ENCODE measurements around the gene CDKN2AIP. TPM values are rescaled to one million over a fixed set of nuclear protein-coding genes. Genes with fewer than 3 reads are reported as not detected.
"Not testable (repeated sequence)": the region's sequence is repeated elsewhere in the genome, so short reads cannot be mapped to it uniquely, and the experiment has no call there.

The CDKN2AIP gene
- polyA plus RNA-seq, 2 of the 4 experiments (the other 2 are of a cell fraction) = 9.1 to 12.4 TPM

DNA sequence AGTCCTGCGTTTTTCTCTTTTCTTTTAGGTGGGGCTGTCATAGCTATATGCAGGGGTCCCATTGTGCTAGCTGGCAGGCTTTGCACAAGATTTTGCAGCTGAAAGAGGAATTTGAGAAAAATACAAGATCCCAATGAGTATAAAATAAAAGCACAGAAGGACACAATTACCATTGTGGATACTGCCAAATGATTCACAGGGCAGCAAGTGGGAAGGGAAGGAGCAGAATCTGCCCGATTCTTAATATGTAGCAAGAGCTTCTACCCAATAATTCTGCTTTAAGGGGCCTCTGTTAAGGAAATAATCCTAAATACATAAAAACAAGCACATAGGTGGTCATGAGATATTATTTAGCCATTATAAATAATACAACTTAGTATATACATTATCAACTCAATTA, 34.5 kb downstream of the CDKN2AIP start:
- Histone ChIP-seq H3K9me3 (no peaks in the 10 kb centered on the region), H3K4me2 (no peak overlapping the region), H3K4me3 (no peak overlapping the region), H3K27ac (no peak overlapping the region), H3K4me1 (no peaks in the 10 kb centered on the region)
- ChIA-PET POLR2A (no interaction called here), CTCF (no interaction called here)
- TF ChIP-seq SMC3 (IDR thresholded peaks at IDR 0.05) (no peak), MAZ (IDR thresholded peaks at IDR 0.05; ENCODE audit: borderline replicate concordance, low read depth, low read length) (no peak), CHD2 (IDR thresholded peaks at IDR 0.05; ENCODE audit: low read length, partially characterized antibody) (no peak), ZC3H11A (IDR thresholded peaks at IDR 0.05) (no peak), JUN (IDR thresholded peaks at IDR 0.05) (no peak), EHF (CRISPR knock-in tag; IDR thresholded peaks at IDR 0.05) (no peak), ESRRA (IDR thresholded peaks at IDR 0.05; ENCODE audit: borderline replicate concordance, low read length) (no peak), RAD21 (conservative IDR thresholded peaks at IDR 0.05 in 1 of 2, IDR thresholded peaks at IDR 0.05 in 1 of 2) (no peak), HDAC2 (IDR thresholded peaks at IDR 0.05) (no peak), EP300 (IDR thresholded peaks at IDR 0.05) (no peak), MYC (IDR thresholded peaks at IDR 0.05; ENCODE audit: borderline replicate concordance, low read length) (no peak), KDM5A (IDR thresholded peaks at IDR 0.05) (no peak), BHLHE40 (IDR thresholded peaks at IDR 0.05; ENCODE audit: low read depth, low read length) (no peak), NFE2L2 (conservative IDR thresholded peaks at IDR 0.05; ENCODE audit: low read length) (no peak), TP53 (CRISPR knock-in tag; IDR thresholded peaks at IDR 0.05) (no peak), RARB (CRISPR knock-in tag; IDR thresholded peaks at IDR 0.05) (no peak)
- TF ChIP-seq, protein P1, sequence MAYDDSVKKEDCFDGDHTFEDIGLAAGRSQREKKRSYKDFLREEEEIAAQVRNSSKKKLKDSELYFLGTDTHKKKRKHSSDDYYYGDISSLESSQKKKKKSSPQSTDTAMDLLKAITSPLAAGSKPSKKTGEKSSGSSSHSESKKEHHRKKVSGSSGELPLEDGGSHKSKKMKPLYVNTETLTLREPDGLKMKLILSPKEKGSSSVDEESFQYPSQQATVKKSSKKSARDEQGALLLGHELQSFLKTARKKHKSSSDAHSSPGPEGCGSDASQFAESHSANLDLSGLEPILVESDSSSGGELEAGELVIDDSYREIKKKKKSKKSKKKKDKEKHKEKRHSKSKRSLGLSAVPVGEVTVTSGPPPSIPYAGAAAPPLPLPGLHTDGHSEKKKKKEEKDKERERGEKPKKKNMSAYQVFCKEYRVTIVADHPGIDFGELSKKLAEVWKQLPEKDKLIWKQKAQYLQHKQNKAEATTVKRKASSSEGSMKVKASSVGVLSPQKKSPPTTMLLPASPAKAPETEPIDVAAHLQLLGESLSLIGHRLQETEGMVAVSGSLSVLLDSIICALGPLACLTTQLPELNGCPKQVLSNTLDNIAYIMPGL (CRISPR knock-in tag; IDR thresholded peaks at IDR 0.05; ENCODE audit: borderline replicate concordance) = no peak
- no peak for FAIRE-seq
- 85% methylated on average over 2 of the region's 2 CpGs for WGBS (ENCODE audit: missing lambda C conversion rate)
- DNase-seq (ENCODE audit: low read depth in 1 of 2, low spot score in 1 of 2) = no peak
- no peak for ATAC-seq

DNA sequence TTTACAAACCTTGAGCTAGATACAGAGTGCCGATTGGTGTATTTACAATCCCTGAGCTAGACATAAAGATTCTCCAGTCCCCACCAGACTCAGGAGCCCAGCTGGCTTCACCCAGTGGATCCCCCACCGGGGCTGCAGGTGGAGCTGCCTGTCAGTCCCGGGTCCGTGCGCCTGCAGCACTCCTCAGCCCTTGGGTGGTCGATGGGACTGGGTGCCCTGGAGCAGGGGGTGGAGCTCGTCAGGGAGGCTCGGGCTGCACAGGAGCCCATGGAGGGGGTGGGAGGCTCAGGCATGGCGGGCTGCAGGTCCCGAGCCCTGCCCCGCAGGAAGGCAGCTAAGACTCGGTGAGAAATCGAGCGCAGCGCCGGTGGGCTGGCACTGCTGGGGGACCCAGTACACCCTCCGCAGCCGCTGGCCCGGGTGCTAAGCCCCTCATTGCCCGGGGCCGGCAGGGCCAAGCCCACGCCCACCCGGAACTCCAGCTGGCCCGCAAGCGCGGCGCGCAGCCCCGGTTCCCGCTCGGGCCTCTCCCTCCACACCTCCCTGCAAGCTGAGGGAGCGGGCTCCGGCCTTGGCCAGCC, 38.2 kb downstream of the CDKN2AIP start:
- H3K9me3 ChIP-seq; FAIRE-seq; ATAC-seq; H3K4me3 ChIP-seq; DNase-seq (ENCODE audit: low read depth in 1 of 2, low spot score in 1 of 2); POLR2A ChIA-PET; H3K4me2 ChIP-seq; H3K27ac ChIP-seq; H3K4me1 ChIP-seq: not testable (repeated sequence)
- CTCF ChIA-PET = interaction anchor here (1.7 to 2.5 kb wide), 2 partner anchors 9 to 11 kb away, joined by 3 to 8 read pairs; no protein-coding TSS in a partner anchor
- no CpG with 5 or more reads among the region's 33 CpGs for WGBS (ENCODE audit: missing lambda C conversion rate)

DNA sequence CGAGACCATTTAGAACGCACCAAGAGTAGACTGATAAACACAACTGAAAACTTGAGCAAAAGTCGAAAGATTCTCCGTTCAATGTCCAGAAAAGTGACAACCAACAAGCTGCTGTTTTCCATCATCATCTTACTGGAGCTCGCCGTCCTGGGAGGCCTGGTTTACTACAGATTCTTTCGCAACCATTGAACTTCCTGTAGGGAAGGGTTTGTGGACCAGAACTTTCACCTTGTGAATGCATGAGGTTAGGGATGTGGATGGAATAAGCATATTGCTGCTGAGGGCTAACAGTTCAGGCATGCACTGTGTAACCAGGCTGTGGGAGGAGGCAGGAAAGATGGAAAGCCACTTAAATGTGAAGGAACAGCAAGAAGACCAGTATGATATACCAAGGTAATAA, 39.6 kb downstream of the CDKN2AIP start:
- TF ChIP-seq CEBPB (IDR thresholded peaks at IDR 0.05) (peak in 1 of 2 experiments; percentile 13; a peak in 1 of 4 replicates), EHMT2 (IDR thresholded peaks at IDR 0.05; ENCODE audit: low read depth) (no peak), EHF (CRISPR knock-in tag; IDR thresholded peaks at IDR 0.05) (no peak)
- ATAC-seq (no peak), FAIRE-seq (no peak), DNase-seq (ENCODE audit: low read depth in 1 of 2, low spot score in 1 of 2) (no peak)
- Histone ChIP-seq H3K4me1 (no peaks in the 10 kb centered on the region), H3K4me3 (no peak overlapping the region), H3K27ac (no peak overlapping the region), H3K4me2 (no peak overlapping the region), H3K9me3 (no peaks in the 10 kb centered on the region)
- ChIA-PET CTCF (interaction anchor here (1.1 to 2.5 kb wide), 2 partner anchors 10 to 13 kb away, joined by 3 to 8 read pairs; no protein-coding TSS in a partner anchor), POLR2A (no interaction called here)
- 91% methylated on average over 7 of the region's 7 CpGs for WGBS (ENCODE audit: missing lambda C conversion rate)
